ENCODE measurements around the gene FAF1. TPM values are rescaled to one million over a fixed set of nuclear protein-coding genes. Genes with fewer than 3 reads are reported as not detected.

Gene FAF1
- total and polyA plus RNA-seq, 2 of the 8 experiments (the other 6 are each of a cell fraction or from before 2014, with no cell fraction given) = 10.8 to 65.9 TPM

GRCh38 chr1:50860256-50860655 lies 99.8 kb downstream of the FAF1 start (continued):
- TF ChIP-seq USF2 (IDR thresholded peaks at IDR 0.05; ENCODE audit: low read length) = no peak

Data from H1 (cell line).